NCI-H1930 (cell line): Measurements from ENCODE around the gene ARL14.
"Not testable (repeated sequence)": the region's sequence is repeated elsewhere in the genome, so short reads cannot be mapped to it uniquely, and the experiment has no call there.

Experiments
- DNase-seq, 2 experiments: peaks; one replicate each; lab custom pipeline; 2025; lab: John Stamatoyannopoulos, UW

ARL14 gene

GRCh38 chr3:160677459-160677881 lies 510 bp downstream of the ARL14 start:
- DNase-seq, result no peak

DNA sequence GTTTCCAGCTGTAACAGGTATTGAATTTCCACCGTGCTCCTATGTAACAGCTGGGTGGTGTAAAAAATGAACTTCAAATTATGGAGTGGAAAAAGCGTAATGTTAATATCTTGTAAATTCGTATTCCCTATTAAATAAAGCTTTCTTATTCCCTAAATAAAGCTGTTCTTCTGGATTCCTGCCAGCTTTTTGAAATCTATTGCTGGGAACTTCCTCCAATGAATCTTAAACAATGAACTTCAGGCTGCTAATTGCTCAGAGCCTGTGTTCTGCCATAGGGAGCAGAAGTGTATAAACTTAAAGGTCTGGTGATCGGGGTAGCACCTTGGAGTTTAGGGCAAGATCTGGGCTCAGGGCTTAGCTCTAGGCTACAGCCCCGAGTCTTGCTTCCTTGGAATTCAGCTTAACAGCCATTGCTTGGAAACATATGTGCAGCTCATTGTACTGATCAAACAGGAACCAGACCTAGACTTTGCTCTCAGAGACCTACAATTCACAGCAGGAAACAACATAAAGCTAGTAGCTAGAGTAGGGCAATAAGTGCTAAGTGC lies 1.4 kb downstream of the ARL14 start:
- no peak for DNase-seq

DNA sequence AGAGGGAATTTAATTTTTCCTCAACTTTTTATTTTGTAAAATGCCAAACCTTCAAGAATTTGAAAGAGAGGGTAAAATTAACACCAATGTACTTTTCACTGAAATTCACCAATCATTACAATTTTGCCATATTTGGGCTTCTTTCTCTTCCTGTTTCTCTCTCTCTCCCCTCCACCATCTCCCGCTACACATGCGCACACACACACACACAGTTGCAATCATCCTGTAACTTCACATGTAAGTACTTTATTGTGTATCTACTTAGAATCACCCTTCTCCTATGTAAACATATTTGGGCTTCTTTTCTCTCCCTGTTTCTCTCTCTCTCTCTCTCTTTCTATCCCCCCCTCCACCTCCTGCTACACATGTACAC lies 7.4 kb downstream of the ARL14 start:
- DNase-seq, result no peak

DNA sequence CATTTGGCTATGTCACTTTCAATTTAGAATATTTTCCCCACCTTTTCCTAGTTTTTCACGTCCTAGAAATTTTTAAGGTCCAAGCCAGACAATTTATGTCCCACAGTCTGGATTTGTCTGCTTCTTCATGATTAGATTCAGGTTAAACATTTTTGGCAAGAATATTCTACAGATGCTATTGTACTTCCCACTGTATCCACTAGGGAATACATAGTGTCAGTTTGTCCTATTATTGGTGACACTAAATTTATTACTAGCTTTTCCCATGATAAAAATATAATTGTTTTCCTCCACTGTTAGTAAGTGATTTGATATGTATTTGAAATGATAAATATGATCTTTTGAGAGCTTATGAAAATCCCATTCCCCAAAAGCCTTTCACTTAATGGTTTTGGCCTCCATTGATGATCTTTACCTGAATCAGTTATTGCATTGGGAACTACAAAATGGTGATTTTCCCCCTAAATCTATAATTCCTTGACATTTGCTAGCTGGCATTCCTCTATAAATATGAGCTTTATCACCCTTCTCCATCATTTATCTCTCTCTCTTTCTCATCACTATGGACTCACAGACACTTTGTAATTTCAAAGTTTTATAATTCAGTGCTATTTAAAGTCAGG lies 8.3 kb downstream of the ARL14 start:
- no peak for DNase-seq

GRCh38 chr3:160686955-160687535 lies 10.1 kb downstream of the ARL14 start:
- DNase-seq, result no peak

- DNase-seq, result no peak
Measured at GRCh38 chr3:160691151-160691550, 14.2 kb downstream of the ARL14 start.

DNA sequence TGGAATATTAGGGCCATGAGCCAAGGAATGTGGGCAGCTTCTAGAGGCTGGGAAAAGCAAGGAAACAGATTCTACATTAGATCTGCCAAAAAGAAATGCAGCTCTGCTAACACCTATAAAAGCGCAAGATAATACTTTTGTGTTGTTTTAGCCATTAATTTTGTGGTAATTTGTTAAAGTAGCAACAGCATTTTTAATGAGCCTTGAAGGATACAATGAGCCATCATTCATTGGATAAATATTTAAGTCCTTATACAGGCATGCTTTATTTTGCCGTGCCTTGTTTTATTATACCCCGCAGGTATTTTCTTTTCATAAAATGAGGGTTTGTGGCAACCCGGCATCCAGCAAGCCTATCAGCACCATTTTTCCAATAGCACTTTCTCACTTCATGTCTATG lies 15.0 kb downstream of the ARL14 start:
- DNase-seq, result no peak

- DNase-seq, result no peak
Measured at GRCh38 chr3:160693191-160693590, 16.2 kb downstream of the ARL14 start.

- no peak for DNase-seq
Measured at GRCh38 chr3:160694345-160694744, 17.4 kb downstream of the ARL14 start.

DNA sequence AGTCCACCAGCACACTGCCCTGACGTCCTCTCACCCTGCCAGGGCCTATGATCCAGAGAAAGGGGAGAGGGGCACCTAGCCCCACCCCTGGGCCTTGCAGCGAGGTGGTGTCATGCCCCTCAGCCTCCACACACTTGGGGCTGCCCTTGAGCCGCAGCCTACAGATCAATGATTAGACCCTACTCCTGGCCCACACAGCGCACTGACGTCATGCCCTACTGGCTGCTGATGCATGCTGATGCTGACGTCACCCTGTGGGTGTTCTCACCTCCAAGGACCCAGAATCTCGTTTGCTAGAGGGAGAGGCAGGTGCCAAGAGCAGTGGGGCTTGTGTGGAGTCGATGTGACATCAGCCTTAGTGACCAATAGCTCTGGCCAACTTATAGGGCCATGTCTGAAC lies 18.0 kb downstream of the ARL14 start:
- no peak for DNase-seq

DNA sequence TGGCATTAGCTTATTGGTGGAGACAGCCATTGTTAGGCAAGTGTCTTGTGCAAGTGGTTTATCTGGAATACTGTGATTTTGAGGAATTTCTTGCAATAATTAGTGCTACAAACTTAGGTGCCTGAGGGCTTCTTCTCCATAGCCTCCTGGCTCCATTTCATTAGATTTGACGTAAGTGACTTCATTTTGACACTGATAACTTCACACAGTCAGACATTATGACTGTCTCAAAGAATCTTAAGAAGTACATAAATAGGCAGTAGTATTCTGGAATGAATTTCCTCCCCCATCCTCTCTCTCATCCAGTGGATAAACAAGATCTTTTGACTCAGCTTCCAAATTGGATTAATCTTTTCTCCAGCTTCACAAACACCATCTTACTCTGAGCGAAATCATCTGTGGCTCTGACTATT lies 19.0 kb downstream of the ARL14 start:
- DNase-seq, result no peak

- no peak for DNase-seq
Measured at GRCh38 chr3:160697637-160698380, 20.8 kb downstream of the ARL14 start.

GRCh38 chr3:160698599-160699195 lies 21.7 kb downstream of the ARL14 start:
- no peak for DNase-seq

- DNase-seq, result no peak
Measured at GRCh38 chr3:160701490-160701889, 24.5 kb downstream of the ARL14 start.

- DNase-seq, result no peak
Measured at GRCh38 chr3:160702290-160702689, 25.3 kb downstream of the ARL14 start.

- DNase-seq, result no peak
Measured at GRCh38 chr3:160703974-160704373, 27.0 kb downstream of the ARL14 start.

DNA sequence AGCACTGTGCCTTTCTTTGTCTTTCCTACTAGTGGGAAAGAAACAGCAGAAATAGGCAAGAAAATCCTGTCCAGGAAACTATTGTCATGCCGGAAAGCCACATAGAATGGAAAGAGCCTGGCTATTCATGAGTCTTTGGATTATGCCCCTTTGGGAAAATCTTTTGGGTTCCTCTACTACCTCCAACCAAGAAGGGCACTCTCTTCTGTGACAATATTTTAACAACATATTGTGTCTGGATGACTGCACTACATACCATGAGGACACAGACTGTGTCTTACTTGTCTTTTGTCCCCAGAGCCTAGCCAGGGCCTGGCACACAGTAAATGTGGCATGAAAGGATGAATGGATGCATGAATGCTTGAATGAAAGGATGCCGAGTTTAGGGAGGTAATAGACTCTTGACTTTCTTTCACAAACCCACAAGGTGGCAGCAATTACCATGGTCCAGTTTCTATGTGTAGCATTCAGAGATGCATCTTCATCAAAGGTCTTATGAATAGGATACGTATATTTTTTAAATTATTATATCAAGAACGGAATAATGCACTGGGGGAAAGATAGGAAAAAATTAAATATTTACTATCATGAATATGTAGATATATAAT lies 30.3 kb downstream of the ARL14 start:
- peak; percentile 35 to 51 for DNase-seq

DNA sequence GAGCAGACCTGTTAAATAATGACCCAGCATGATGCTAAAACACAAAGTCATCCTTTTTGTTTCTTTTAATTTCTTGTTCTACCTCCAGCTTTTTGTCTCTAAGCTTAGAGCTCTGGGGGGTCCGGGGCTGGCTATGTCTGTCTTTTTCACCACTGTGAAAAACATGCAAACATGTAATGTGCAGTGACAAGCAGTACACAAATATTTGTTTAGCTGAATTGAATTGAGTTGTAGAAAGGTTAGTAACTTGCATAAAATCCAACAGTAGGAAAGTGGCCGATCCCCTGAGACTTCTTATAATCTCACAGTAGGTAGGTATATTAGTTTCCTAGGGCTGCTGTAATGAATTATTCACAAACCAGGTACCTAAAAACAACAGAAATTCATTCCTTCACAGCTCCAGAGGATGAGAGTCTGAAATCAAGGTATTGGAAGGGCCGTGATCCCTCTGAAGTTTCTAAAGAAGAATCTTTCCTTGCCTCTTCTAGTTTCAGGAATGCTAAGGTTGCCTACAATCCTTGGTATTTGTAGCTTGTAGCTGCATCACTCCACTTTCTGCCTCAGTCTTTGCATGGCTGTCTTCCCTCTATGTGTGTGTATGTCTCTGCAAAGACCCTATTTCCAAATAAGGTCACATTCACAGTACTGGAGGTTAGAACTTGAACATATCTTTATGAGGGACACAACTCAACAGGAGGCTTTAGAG lies 32.7 kb downstream of the ARL14 start:
- no peak for DNase-seq

GRCh38 chr3:160713144-160713543 lies 36.2 kb downstream of the ARL14 start:
- not testable (repeated sequence) for DNase-seq

DNA sequence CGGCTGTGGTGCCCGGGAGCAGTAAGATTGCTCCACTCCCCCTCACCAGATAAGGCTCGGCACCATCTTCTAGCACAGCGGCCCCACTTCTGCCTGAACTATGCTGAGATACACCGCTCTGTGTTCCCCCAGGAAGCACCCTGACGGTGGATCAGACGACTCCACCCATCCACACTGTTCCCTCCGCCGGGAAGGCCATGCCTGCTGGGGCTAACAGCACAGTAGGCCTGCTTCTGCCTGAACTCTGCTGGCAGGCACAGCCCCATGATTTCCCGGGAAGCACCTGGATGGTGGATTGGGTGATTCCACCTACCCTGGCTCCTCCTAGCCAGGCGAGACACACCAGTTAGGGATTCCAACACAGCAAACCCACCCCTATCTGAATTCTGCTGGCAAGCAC lies 42.8 kb downstream of the ARL14 start:
- DNase-seq, result no peak

- DNase-seq, result no peak
Measured at GRCh38 chr3:160720123-160720746, 43.3 kb downstream of the ARL14 start.
